HUDEP-2 (cell line): ENCODE results near the gene CKAP2.
"Not testable (repeated sequence)": the region's sequence is repeated elsewhere in the genome, so short reads cannot be mapped to it uniquely, and the experiment has no call there.

ENCODE experiments used
- DNase-seq, 76 experiments: peaks; one replicate each; lab custom pipeline; 2025; ENCODE audit not compliant: unreplicated experiment in 76 of 76; lab: John Stamatoyannopoulos, UW

CKAP2 gene

GRCh38 chr13:52454820-52455676 is at the start of gene CKAP2:
Gene CKAP2 (plus strand): TSS chr13:52455478. CDS start chr13:52455557, 79 bp downstream.
- DNase-seq, result peak; percentile 21 to 97 (median 91)

- DNase-seq, result peak in 1 of 76 experiments; percentile 13
These were observed 49.3 kb upstream of the CKAP2 start, which contains the start of gene THSD1 for GRCh38 chr13:52405767-52406494. Gene THSD1 (minus strand): TSS chr13:52406172. CDS start chr13:52402600, 3,572 bp downstream.

GRCh38 chr13:52406629-52407028 is 48.6 kb upstream of the CKAP2 start:
- DNase-seq, result no peak

- DNase-seq, result not testable (repeated sequence)
These were observed 47.8 kb upstream of the CKAP2 start for GRCh38 chr13:52407436-52407835.

- DNase-seq, result not testable (repeated sequence)
These were observed 47.1 kb upstream of the CKAP2 start for GRCh38 chr13:52408071-52408658.

- DNase-seq, result no peak
These were observed 43.6 kb upstream of the CKAP2 start for GRCh38 chr13:52411629-52412028.

- no peak for DNase-seq
These were observed 43.1 kb upstream of the CKAP2 start for GRCh38 chr13:52412128-52412527.

GRCh38 chr13:52414051-52414450 is 41.2 kb upstream of the CKAP2 start:
- no peak for DNase-seq

GRCh38 chr13:52414963-52415362 is 40.3 kb upstream of the CKAP2 start:
- DNase-seq, result no peak

- peak in 1 of 76 experiments; percentile 3 for DNase-seq
These were observed 36.2 kb upstream of the CKAP2 start for GRCh38 chr13:52419080-52419479.

GRCh38 chr13:52421216-52421615 is 34.1 kb upstream of the CKAP2 start:
- DNase-seq, result no peak

- no peak for DNase-seq
These were observed 27.0 kb upstream of the CKAP2 start for GRCh38 chr13:52428295-52428694.

- DNase-seq, result no peak
These were observed 22.8 kb upstream of the CKAP2 start for GRCh38 chr13:52432456-52432855.

GRCh38 chr13:52446265-52446664 is 9.0 kb upstream of the CKAP2 start:
- no peak for DNase-seq

GRCh38 chr13:52447354-52447753 is 7.9 kb upstream of the CKAP2 start:
- no peak for DNase-seq

GRCh38 chr13:52447815-52448552 is 7.3 kb upstream of the CKAP2 start:
- DNase-seq, result no peak

GRCh38 chr13:52449331-52450011 is 5.8 kb upstream of the CKAP2 start:
- DNase-seq, result no peak

- peak in 75 of 76 experiments; percentile 22 to 96 (median 90) for DNase-seq
These were observed 5.1 kb upstream of the CKAP2 start, which contains the start of gene VPS36 for GRCh38 chr13:52450012-52450792. Gene VPS36 (minus strand): TSS chr13:52450634. CDS start chr13:52450594, 40 bp downstream.

- no peak for DNase-seq
These were observed 4.5 kb upstream of the CKAP2 start for GRCh38 chr13:52450793-52451116.
